Transverse colon (tissue), 4 donors: ENCODE data around the gene NSMF. TPM values are rescaled to one million over a fixed set of nuclear protein-coding genes. Genes with fewer than 3 reads are reported as not detected.
A peak's percentile ranks its signal among the peaks of the same experiment; 100 is the strongest.

Experiments
- DNase-seq: peaks from one replicate; pipeline ENCODE4 v3.0.0-alpha.2; 2019
- H3K27ac ChIP-seq, 4 donors: fragments of 200-600 bp; sonication (generic); 2 replicates each; pipeline ENCODE4 v1.5.1; 2016 to 2018; ENCODE audit warnings: inconsistent platforms in 4 of 4
- H3K27me3 ChIP-seq: fragments of 200-600 bp; sonication (generic); 2 replicates; pipeline ENCODE4 v1.5.1; 2017; ENCODE audit warnings: inconsistent platforms
- H3K36me3 ChIP-seq, 4 donors: fragments of 200-600 bp; sonication (generic); 2 replicates each; pipeline ENCODE4 v1.5.1; 2017 to 2019; ENCODE audit warnings: inconsistent platforms in 4 of 4
- H3K4me1 ChIP-seq, 4 donors: fragments of 200-600 bp; sonication (generic); 2 replicates each; pipeline ENCODE4 v1.5.1; 2017 to 2020; ENCODE audit warnings: inconsistent platforms in 4 of 4
- H3K4me3 ChIP-seq, 4 donors: fragments of 200-600 bp; sonication (generic); 1 replicate in 1 of 4; 2 replicates in 3 of 4; pipeline versions ENCODE4 v1.5.1 to v1.6.1; 2017 to 2019; ENCODE audit warnings: inconsistent platforms in 4 of 4
- H3K9me3 ChIP-seq, 2 donors: fragments of 200-600 bp; sonication (generic); 2 replicates each; pipeline ENCODE4 v1.5.1; 2017 to 2019; ENCODE audit warnings: inconsistent platforms in 2 of 2
- EP300 ChIP-seq: sonication (generic); formaldehyde crosslinking; IDR thresholded peaks from one replicate; pipeline ENCODE4 v1.6.1; 2017; ENCODE audit warnings: antibody characterized with exemption, low read depth
- POLR2A ChIP-seq: fragments of 450-650 bp; IDR thresholded peaks from one replicate; pipeline ENCODE4 v1.6.1; 2016; ENCODE audit warnings: antibody characterized with exemption, mild to moderate bottlenecking, moderate library complexity
- POLR2AphosphoS5 ChIP-seq, 3 donors: sonication (generic); formaldehyde crosslinking; IDR thresholded peaks; one replicate each; pipeline ENCODE4 v1.6.1; 2016; ENCODE audit warnings: antibody characterized with exemption in 3 of 3
- WGBS, 2 donors: methylation state at CpG; one replicate each; pipeline ENCODE4 v1.1.5; 2018; ENCODE audit warnings: low coverage in 1 of 2; 5-methylcytosine and 5-hydroxymethylcytosine counted together
- in situ Hi-C, 4 donors: fragments of 200-750 bp; cut with MboI; loops; one replicate each; pipeline versions ENCODE4 v1.15.0 to v1.15.1; 2017; ENCODE audit warnings: low sequenced_read_pairs in 3 of 4, low pct_ligation_motif_present in 1 of 4, low pct_unique_long_range_greater_than_20kb in 1 of 4
- intact Hi-C: fragments of 100-400 bp; cut with DNase I; formaldehyde crosslinking; loops from one replicate; pipeline ENCODE4 v1.15.1; 2023; ENCODE audit warnings: low total_unique reads
- total RNA-seq, 4 donors: library from RNA; depleted of rRNA; stranded (reverse); fragments of >200 nt; gene quantifications; one replicate each; pipeline ENCODE4 v1.1.0, GENCODE V29; 2016
- TF ChIP-seq, protein P1 (sequence below), 5 experiments: fragments of 200-600 bp in 3 of 5; fragments of 450-650 bp in 2 of 5; sonication (generic) in 3 of 5; IDR thresholded peaks; 1 replicate in 2 of 5; 2 replicates in 3 of 5; pipeline ENCODE4 v1.5.1; 2016 to 2017; ENCODE audit warnings: antibody characterized with exemption in 5 of 5, inconsistent platforms in 3 of 5, mild to moderate bottlenecking in 2 of 5, moderate library complexity in 1 of 5

The NSMF gene
- total RNA-seq, 4 donors from 2014 or later: 44.6 to 130 (median 55.2) TPM

DNA sequence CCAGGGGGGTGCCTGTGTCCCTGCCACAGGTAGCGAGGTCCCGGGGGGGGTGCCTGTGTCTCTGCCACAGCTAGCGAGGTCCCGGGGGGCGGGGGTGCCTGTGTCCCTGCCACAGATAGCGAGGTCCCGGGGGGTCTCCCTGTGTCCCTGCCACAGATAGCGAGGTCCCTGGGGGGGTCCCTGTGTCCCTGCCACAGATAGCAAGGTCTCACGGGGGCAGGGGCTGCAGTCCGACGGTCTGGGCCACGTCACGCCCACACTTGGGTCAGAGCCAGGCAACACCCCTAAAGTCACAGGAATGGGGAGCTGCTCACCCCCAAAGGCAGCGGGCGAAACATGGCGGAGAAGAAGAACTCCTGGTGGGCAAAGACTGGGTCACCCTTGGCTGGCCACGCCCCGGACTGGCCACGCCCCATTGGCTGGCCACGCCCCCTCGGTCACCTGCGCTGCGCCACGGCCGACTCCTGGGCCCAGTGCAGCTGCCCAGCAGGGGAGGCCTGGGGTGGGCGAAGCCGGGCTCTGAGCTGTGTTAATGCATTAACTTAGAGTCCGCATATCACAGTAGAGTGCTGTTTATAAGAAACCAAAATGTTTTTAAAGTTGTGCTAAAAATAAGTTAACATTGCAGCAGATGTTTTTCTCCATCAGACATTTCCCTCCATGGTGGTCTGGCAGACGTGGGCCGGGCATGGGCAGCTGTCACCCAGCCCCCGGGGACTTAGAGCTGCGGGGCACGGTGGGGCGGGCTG lies 29.0 kb downstream of the NSMF start:
- in situ Hi-C loops: no loop called here
- H3K4me3 ChIP-seq: no peak overlapping the region

DNA sequence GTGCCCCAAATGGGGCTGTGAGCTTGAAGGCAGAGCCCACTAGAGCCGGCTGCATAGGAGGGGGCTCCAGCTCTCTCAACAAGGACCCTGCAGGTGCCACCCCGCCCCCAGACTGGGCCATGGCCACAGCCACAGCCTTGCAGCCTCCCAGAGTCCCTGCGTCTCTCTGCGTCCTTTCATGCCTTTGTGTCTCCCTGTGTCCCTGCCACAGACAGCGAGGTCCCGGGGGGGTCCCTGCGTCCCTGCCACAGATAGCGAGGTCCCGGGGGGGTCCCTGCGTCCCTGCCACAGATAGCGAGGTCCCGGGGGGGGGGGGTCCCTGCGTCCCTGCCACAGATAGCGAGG lies 29.6 kb downstream of the NSMF start:
- TF ChIP-seq, protein P1, sequence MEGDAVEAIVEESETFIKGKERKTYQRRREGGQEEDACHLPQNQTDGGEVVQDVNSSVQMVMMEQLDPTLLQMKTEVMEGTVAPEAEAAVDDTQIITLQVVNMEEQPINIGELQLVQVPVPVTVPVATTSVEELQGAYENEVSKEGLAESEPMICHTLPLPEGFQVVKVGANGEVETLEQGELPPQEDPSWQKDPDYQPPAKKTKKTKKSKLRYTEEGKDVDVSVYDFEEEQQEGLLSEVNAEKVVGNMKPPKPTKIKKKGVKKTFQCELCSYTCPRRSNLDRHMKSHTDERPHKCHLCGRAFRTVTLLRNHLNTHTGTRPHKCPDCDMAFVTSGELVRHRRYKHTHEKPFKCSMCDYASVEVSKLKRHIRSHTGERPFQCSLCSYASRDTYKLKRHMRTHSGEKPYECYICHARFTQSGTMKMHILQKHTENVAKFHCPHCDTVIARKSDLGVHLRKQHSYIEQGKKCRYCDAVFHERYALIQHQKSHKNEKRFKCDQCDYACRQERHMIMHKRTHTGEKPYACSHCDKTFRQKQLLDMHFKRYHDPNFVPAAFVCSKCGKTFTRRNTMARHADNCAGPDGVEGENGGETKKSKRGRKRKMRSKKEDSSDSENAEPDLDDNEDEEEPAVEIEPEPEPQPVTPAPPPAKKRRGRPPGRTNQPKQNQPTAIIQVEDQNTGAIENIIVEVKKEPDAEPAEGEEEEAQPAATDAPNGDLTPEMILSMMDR (IDR thresholded peaks at IDR 0.05): no peak
- TF ChIP-seq POLR2A: peak; percentile 1
- no peak for TF ChIP-seq EP300
- no peak for TF ChIP-seq POLR2AphosphoS5 (IDR thresholded peaks at IDR 0.05)
- in situ Hi-C loops: no loop called here
- DNase-seq: no peak
- no peak overlapping the region for H3K27ac ChIP-seq
- no peaks in the 10 kb centered on the region for H3K9me3 ChIP-seq
- peaks cover 0 to 19% (median 11%) of the 10 kb centered on the region in 4 donors for H3K4me1 ChIP-seq
- no peaks in the 10 kb centered on the region for H3K36me3 ChIP-seq
- H3K4me3 ChIP-seq: no peak overlapping the region
- WGBS, 2 donors: 93% methylated on average over 3 of the region's 14 CpGs; no CpG with 5 or more reads in 1 of the 2 donors
- intact Hi-C loops: no loop called here
- no peaks in the 10 kb centered on the region for H3K27me3 ChIP-seq

More for the DNA sequence above, 29.0 kb downstream of the NSMF start:
- WGBS, 2 donors: 10 to 26% methylated on average over 2 to 30 of the region's 34 CpGs
- peak; percentile 82 for DNase-seq
- Histone ChIP-seq H3K27ac (no peak overlapping the region), H3K36me3 (no peaks in the 10 kb centered on the region), H3K4me1 (peaks cover 0 to 12% (median 8%) of the 10 kb centered on the region in 4 donors), H3K27me3 (no peaks in the 10 kb centered on the region), H3K9me3 (no peaks in the 10 kb centered on the region)
- TF ChIP-seq POLR2A (peak; percentile 26), POLR2AphosphoS5 (IDR thresholded peaks at IDR 0.05) (peak in 2 of 3 donors; percentile 43 to 54), EP300 (no peak)
- TF ChIP-seq, protein P1 (IDR thresholded peaks at IDR 0.05): no peak
- intact Hi-C loops: no loop called here

DNA sequence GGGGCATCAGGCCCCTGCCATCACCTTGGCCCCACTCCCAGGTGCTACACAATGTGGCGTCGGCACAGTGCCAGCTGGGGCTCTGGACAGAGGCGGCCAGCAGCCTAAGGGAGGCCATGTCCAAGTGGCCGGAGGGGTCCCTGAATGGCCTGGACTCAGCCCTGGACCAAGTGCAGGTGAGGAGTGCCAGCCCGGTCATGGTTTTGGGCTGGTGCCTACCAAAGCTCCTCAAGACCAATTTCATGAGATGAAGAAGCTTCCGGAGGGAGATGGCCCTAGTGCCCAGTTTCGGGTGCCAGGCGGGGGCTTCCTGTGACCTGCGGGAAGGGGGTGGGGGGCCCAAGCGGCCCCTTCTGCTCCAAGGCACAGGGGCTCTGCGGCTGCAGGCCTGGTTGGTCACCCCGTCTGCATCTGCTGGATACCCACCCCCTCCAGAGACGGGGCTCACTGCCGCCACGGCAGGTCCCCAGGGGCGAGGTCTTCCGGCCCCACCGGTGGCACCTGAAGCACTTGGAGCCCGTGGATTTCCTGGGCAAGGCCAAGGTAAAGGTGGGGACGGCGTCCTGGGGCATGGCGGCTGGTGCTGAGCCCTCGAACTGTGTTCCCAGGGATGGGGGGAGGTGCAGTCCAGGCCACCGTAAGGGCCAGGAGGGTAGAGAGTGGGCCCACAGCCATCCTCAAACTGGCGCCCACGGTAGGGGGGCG lies 30.1 kb downstream of the NSMF start:
- DNase-seq: no peak
- in situ Hi-C loops: no loop called here
- Histone ChIP-seq H3K4me3 (no peak overlapping the region), H3K9me3 (no peaks in the 10 kb centered on the region), H3K4me1 (peaks cover 0 to 24% (median 16%) of the 10 kb centered on the region in 4 donors), H3K27me3 (no peaks in the 10 kb centered on the region), H3K36me3 (no peaks in the 10 kb centered on the region), H3K27ac (no peak overlapping the region)
- intact Hi-C loops: no loop called here
- 64% methylated on average over 18 of the region's 27 CpGs; no CpG with 5 or more reads in 1 of the 2 donors for WGBS, 2 donors
- TF ChIP-seq, protein P1 (IDR thresholded peaks at IDR 0.05): no peak
- TF ChIP-seq POLR2A: peak; percentile 28

DNA sequence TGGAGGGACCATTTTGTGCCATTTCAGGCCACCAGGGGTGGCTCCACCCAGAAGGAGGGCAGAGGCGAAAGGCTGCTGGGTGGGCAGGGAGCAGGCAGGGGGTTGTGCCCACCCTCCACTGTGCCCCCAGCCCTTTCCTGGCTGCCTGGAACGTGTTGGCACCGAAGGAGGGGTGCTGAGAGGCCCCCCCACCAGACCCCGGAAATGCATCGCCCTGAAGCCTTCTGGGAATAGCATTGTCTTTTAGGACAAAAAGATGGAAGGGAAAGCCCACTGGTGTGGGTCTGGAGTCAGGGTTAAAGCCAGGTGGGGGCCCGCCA lies 30.9 kb downstream of the NSMF start:
- intact Hi-C loops: no loop called here
- TF ChIP-seq, protein P1 (IDR thresholded peaks at IDR 0.05): peak in 1 of 5 experiments; percentile 9
- no peak for TF ChIP-seq POLR2AphosphoS5 (IDR thresholded peaks at IDR 0.05)
- WGBS, 2 donors: 56 to 100% methylated on average over 2 to 6 of the region's 6 CpGs
- no peaks in the 10 kb centered on the region for H3K36me3 ChIP-seq
- no peaks in the 10 kb centered on the region for H3K27me3 ChIP-seq
- H3K4me3 ChIP-seq: no peak overlapping the region
- DNase-seq: no peak
- no peak overlapping the region for H3K27ac ChIP-seq
- H3K4me1 ChIP-seq: peaks cover 0 to 30% (median 19%) of the 10 kb centered on the region in 4 donors
- in situ Hi-C loops: no loop called here
- H3K9me3 ChIP-seq: no peaks in the 10 kb centered on the region
